Measurements from ENCODE around the gene SLCO2A1.

Gene SLCO2A1

DNA sequence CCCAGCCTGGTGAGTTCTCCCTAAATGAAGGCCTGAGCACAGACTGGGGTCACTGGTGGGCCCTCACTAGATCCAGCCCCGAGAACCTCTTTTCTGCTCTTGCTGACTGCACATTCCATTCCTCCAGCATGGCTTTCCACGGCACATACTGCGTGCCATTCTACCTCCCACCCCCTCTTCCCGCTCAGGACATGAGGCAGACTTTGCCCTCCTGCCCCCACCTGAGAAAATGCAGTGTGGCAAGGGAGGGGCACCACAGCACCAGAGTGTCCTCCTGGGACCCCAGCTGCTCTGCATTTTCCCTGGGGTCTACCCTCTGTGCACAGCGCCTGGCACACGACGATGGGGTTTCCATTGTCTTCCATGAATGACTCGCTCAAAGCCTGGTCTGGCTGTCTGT is 6.1 kb upstream of the SLCO2A1 start:
- DNase-seq (ENCODE audit: low read depth in 2 of 3, low spot score in 2 of 3) = no peak

DNA sequence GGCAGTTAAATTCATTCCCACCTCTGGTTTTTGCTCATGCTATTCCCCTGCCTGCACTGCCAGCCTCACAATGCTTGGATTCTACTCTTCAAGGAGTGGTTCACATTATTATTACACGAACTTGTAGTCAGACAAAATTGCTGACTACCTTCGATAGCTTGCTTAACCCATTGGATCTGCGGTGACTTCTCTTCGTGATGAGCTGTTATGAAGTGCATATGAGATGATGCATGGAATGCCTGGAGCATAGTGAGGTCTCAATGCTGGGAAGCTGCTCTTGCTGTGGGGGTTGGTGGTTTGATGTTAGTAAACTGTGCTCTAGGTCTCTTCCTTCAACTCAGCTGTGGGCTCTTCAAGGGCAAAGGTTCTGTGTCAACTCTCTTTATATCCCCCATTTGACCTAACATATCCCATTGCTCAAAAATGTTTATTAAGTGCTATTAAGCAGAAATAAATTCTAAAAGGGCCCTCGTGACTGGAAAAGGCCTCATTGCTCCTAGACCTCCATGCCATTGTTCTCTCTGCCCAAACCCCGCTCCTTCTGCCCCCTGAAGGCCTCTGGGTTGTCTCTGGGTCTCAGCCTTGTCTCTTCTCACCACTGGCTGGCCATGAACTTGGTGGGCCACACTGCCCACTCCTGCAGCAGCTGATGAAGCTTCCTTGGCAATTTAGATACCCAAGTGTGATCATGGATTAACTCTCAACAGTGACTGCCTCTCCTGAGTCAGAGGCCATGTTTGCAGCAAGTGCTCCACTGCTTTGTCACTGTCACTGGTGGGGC is 4.5 kb upstream of the SLCO2A1 start:
- no peak for DNase-seq (ENCODE audit: low read depth in 2 of 3, low spot score in 2 of 3)

DNA sequence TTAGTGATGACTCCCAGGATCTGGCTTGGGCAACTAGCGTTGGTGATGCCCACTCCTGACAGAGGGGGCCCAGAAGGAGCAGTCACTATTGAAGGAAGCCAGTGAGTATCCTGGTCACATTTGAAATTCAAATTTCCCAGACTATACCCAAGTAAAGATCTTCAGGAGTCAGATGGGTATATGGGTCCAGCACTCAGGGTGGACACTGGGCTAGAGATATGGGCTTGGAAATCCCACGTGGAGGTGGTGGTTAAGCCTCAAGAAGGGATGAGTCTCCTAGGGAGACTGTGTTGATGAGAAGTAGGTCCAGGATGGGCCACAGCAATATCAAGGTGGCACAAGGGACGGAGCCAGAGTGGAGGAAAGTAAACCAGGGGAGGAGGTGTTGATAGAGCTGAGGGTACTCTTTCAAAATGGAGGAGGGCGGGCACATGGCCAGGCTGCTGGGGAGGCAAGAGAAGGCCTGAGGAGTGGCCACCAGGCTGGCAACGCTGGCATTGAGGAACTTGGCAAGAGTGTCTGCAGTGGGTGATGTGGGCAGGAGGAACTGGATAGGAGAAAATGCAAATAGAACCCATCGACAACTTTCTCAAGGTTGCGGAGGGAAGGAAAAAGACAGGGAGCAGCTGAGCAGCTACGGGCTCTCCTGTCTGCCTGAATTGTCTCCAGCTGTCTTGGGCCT is 3.7 kb upstream of the SLCO2A1 start:
- DNase-seq (ENCODE audit: low read depth in 2 of 3, low spot score in 2 of 3) = no peak

DNA sequence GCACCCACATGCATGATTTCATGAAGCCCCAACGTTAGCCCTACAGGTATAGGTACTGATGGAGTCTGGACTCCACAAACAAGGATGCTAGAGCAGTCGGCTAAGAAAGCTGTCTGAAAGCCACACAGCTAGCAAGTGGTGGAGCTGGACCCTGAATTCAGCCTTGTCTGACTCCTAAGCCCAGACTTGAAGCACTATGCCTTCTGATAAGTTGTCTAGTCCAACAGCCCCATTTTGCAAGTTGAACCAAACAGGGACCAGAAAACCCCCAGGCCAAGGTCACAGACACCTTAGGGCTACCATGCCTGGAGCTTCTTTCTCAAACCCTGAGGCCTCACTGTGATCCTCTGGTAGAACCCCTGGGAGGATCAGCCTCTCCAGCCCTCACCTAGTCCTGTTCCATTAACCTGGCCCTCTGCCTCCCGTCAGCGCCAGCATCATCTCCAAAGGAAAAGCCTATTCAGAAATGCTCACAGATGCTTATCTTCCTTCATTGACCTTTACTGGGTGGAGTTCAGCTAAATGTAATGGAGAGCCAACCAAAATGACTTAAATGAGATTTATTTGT is 1.7 kb upstream of the SLCO2A1 start:
- DNase-seq (ENCODE audit: low read depth in 2 of 3, low spot score in 2 of 3) = no peak

DNA sequence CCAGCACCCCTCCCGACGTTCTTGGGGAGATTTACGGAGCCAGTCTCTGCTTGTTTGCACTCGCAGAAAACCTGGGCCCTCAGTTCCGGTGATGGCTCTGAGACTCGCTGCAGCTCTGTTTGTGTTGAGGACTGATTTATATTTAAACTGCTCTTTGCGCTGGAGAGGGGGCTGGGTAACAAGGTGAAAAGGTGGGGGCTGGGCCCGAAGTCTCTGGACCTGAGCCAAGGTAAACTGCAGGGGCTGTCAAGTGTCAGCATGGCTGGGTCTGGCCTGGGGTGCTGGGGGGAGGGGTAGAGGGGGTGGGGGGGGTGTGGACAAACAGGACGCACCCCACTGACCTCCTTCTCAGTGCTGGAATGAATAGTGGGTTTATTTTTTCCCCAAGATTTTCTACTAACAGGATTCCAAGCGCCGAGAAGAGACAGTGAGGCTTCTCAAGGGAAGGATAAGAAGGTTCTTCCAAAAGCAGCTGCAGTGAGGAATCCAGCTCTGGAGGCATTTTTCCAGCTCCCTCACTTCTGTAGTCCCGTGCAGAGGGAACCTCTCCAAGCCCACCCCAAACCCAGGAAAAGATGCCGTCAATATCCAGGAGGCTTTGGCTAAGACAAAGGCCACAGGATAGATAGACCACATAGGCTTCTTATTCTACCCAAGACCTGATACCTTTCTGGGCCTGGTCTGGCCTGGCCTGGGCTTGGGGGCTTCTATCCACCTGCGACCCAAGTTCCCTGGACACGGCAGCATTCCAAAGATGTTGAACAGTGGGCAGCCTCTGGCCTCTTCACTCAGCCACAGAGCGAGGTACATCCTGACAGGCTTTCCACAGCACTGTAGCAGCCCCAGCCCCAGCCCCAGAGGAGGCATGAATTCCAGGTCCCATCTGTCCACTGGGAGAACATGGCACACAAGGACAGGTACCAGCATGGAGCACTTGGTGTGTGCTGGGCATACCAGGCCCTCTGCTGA is 938 bp upstream of the SLCO2A1 start:
- DNase-seq (ENCODE audit: low read depth in 2 of 3, low spot score in 2 of 3) = no peak

DNA sequence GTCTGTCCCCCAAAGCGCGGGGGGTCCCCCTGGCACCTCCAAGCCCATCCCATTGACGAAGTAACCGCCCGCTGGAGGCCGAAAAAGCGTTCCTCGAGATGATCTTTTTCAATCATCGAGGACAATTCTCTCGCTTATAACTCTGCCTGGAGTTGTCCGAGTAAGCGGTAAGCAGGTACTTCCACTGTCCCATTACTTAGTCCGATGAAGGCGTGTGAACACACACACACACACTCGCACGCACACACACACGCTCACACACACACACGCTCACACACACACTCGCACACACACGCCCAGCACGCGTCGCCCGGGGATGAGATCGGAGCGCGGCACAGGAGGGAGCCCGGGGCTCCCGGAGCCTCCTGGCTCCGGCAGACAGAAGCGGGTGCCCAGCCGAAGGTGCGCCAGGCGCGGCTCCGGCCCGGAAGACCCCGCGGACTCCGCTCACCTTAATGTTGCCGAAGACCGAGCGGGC is 430 bp downstream of the SLCO2A1 start:
- DNase-seq (ENCODE audit: low read depth in 2 of 3, low spot score in 2 of 3) = no peak

DNA sequence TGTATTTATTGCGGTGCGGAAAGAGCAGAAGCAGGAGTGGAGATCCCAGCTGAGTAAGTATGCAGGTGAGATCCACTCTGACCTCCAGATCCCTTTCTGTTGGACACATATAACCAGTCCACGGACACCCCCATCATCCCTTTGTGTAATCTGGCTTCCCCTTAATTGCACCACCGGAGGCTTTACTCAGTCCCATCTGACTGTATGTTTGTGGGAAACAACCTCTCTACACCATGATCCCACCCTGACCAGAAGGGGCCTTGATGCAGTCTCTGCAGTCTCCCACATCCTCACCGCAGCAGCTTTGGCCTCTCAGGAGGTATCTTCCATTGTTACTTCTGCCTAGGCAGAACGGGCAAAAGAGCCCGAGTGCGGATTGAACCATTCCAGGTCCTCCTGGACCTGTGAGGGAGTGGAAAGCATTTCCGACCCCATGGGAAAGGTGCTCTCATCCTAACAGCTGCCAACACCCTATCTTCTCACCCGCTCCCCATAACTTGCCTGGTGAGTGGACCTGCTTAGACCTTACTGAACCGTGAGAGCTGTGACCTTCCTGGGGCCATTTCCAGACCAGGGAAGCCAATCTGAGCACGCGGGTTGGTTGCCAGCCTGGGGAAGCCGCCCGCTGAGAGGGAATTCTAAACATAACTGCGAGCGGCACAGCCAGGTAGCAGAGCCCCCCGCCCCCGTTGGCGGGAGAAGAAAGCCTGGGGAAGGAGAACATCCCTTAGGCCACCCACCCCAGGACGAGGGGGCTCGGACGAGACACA is 1.1 kb downstream of the SLCO2A1 start:
- DNase-seq (ENCODE audit: low read depth in 2 of 3, low spot score in 2 of 3) = no peak

DNA sequence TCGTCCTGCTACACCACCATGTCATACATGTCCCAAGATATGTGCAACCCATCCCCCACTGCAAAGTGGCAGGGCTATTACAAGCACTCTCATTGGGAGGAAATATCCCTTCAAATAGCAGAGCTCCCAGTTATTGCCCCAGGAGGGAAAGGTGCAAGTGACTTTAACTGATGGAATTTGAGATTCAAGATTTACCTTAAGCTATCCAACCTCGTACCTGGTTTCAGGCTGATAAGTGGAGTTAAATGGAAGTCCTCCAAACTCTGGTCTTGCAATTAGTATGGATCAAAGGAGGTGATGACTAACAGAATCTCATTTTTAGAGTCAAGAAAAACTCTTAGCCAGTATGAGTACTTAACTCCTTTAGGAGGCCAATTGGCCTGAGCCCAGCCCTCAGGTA is 2.1 kb downstream of the SLCO2A1 start:
- DNase-seq (ENCODE audit: low read depth in 2 of 3, low spot score in 2 of 3) = no peak

DNA sequence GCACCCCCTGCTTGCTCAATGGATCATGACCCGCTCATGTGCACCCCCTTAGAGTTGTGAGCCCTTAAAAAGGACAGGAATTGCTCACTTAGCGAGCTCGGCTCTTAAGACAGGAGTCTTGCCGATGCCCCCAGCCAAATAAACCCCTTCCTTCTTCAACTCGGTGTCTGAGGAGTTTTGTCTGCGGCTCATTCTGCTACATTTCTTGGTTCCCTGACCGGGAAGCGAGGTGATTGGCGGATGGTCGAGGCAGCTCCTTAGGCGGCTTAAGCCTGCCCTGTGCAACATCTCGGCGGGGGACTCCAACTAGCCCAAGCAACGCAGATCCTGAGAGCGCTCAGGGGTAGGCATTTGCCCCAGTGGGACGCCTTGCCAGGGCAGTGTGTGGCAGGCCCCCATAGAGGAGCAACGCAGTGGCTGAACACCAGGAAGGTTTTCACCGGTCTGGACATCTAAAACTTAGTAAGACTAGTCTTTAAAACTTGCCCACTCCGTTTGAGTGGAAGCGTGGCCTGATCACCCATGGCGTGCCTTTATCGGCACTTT is 9.5 kb downstream of the SLCO2A1 start:
- no peak for DNase-seq (ENCODE audit: low read depth in 2 of 3, low spot score in 2 of 3)

DNA sequence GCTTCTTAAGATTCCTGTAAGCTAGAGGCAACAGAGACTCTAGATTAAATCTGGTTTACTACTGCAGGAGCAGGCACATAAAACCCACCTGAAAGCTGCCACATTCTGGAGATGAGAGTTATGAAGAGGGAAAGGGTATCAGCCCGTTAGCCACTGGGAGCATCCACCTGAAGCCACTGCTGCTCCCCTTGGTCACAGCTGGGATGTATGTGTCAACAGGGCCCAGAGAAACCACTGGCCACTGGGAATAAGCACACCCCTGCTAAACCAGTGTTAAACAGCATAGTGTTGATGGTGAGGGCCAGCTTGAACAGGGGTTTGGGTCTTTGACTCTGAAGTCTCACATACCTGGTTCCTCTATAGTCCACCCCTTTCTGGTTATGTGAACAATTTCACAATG is 10.9 kb downstream of the SLCO2A1 start:
- no peak for DNase-seq (ENCODE audit: low read depth in 2 of 3, low spot score in 2 of 3)

DNA sequence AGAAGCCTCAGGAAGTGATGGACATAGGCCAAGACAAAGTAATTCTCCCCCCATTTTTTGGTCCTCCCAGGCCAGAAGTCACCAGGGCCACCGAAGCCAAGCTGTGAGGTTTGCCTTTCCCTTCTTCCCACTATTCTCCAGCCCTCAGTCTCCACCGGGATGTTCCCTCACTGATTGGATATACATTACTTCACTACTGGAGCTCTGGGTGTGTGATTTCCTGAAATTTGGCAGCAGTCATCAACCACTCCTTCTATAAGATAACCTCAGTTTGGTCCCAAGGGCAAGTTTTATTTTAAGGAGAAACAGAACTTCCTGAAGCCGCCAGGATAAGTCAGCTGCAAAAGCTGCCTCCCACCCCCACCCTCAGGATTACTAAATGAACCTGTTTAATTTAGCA is 11.3 kb downstream of the SLCO2A1 start:
- no peak for DNase-seq (ENCODE audit: low read depth in 2 of 3, low spot score in 2 of 3)

DNA sequence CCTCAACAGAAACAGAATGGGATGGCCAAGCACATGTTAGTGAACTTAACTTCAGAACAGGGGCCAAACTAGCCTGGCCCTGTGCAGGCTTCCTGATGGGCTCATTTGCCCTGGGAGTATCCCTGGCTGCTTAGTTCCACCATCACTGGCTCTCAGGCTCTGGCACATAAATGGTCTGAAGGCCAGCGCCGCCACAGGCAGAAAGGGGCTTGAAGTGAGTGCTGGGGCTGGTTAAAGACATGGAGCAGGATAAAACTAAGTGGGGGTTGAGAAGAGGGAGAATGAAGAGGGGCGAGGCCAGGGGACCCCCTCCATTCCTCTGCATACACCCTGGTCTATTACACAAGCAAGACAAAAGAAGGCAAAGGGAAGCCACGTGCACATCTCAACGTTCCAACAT is 12.2 kb downstream of the SLCO2A1 start:
- DNase-seq (ENCODE audit: low read depth in 2 of 3, low spot score in 2 of 3) = no peak

DNA sequence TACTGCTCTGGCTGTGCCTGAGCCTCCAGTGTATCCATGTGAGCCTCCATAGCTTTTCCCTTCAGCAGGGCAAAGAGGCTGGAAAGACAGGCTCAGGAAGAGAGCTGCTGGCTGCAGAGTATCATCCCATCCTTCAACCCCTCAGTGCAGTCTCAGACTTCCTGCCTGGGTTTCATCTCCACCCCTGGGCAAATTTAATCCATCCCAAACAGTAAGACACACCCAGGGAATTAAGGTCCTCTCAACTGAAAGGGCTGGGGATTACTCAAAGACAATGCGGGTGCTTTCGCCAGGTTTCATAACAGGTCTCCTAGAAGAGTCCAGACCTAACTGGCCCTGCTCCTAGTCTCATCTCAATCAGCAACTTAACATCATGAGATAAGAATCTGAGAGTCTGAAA is 15.5 kb downstream of the SLCO2A1 start:
- DNase-seq (ENCODE audit: low read depth in 2 of 3, low spot score in 2 of 3) = no peak

DNA sequence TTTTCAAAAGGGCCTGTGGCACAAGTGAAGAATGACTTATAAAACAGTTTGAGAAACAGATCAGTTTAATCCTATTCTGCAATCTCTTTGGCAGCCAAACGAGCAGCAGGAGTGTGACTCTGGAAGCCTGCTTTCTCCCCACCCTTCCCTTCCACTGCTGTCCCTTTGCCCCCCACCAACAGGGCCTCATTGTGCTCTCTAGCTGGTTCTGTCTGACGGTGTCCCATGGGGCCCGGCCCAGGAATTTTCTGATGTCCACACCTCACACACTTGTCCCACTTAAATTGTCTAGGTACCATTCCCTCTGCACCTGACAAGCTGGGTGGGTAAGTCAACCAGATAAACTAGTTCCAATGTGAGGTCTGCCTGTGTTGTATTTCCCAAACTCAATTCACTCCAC is 16.4 kb downstream of the SLCO2A1 start:
- no peak for DNase-seq (ENCODE audit: low read depth in 2 of 3, low spot score in 2 of 3)

DNA sequence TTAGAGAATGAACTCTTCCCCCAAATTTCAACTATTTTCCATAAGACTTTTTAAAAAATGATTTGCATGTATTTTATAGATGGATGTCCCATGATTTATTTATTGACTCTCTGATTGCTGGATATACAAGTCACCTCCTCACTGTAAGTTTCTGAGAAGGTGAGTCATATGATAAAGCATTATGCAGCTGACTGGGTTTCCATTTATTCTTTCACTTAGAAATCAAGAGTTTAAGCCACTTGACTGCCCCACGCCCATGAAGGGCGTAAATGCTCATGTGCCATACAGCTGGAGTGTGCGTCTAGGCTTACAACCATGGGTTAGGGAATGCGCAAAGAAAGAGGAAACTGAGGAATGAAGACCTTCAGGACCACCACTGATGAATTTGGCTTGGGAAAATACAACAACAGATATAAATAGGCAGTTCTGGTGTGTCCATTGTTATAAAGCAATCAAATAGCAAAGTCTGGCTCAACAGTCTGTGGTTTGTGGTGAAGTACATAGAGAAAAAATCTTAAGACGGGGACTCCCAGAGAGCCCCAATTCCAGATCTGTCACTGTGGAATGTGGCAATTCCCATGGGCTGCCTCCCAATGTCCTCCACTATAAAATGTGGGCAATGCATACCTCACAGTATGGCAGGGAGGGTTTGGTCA is 20.3 kb downstream of the SLCO2A1 start:
- DNase-seq (ENCODE audit: low read depth in 2 of 3, low spot score in 2 of 3) = no peak

DNA sequence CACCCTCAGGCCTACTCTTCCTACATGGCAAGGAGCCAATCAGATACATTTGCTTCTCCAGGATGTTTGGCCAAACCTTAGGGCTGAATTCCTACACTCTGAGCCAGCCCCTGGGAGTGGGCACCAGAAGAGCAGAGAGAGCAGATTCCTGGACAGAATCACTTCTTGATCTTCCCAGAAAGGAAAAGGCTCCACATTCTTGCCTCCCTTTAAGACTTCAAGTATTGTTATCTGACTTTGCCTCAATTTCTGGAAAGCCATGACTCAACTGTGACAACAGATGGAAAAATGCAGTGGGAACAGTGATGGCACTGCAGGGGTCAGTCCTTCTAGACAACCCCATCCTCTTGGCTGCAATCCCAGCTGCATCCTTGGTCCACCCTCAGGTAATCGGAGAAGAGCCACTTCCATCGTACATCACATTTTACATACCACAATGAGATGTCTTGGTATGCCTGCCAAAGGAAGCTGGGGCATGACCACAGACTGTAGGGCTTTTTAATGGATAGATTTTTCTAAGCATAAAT is 21.0 kb downstream of the SLCO2A1 start:
- DNase-seq (ENCODE audit: low read depth in 2 of 3, low spot score in 2 of 3) = no peak

DNA sequence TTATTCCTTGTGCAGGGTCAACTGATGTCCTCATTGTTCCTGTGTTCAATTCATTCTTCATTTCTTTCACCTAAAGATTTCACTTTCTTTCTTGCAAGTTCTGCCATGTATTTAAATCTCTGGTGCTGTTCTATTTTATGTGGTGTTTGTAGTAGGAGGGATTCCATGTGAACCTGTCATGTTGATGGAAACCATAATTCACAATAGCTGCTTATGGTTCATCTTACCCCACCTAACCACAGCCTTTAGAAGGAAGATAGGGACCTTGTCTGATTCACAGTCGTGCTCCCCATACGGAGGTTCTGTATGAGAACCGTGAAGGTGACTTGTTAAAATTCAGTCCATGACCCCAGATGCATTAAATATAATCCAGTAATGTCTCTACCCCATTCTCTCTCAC is 21.9 kb downstream of the SLCO2A1 start:
- DNase-seq (ENCODE audit: low read depth in 2 of 3, low spot score in 2 of 3) = no peak

DNA sequence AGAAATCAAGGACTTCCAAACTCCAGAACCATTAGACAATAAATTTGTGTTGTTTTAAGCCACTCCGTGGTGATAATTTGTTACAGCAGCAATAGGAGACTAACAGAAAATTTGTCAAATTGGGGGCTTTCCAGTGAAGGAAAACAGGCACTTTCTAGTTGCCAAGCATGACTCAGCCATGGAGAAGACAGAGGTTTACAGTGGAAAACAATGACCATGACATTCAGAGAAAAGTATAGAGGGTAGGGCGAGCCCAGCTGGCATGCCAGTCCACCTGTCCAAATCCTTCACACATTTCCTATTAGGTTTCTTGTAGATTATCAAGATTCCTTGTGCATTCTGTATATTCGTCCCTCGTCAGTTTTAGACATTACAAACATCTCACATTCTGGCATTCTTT is 24.9 kb downstream of the SLCO2A1 start:
- no peak for DNase-seq (ENCODE audit: low read depth in 2 of 3, low spot score in 2 of 3)

DNA sequence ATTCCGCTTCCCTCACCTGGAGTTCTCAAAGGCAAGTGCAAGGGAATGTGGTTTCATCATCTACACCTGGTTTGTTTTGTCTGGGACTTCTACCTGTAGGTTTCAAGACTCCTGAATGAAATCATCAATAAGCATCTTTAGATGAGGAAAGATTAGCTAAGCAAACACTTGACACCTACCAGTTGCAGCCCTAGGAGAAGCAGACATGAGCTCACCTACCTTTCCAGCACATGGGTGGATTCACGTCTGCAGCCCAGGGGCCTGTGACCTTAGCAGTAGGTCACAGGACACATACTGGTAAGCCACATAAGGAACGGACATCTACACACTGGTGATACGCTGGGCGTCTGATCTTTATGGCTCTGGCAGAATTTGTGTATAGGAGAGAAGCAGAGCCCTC is 26.7 kb downstream of the SLCO2A1 start:
- no peak for DNase-seq (ENCODE audit: low read depth in 2 of 3, low spot score in 2 of 3)
